Activated CD4-positive, CD25-positive, alpha-beta regulatory T cell treated with anti-CD3 and anti-CD28 coated beads, Interleukin-2, amount 50 U/mL, for 72 hours (primary cell): Measurements from ENCODE around the gene FIG4.
"Not testable (repeated sequence)": the region's sequence is repeated elsewhere in the genome, so short reads cannot be mapped to it uniquely, and the experiment has no call there.

Source experiments
- DNase-seq: peaks from one replicate; pipeline ENCODE4 v3.0.0; 2021

Gene FIG4

DNA sequence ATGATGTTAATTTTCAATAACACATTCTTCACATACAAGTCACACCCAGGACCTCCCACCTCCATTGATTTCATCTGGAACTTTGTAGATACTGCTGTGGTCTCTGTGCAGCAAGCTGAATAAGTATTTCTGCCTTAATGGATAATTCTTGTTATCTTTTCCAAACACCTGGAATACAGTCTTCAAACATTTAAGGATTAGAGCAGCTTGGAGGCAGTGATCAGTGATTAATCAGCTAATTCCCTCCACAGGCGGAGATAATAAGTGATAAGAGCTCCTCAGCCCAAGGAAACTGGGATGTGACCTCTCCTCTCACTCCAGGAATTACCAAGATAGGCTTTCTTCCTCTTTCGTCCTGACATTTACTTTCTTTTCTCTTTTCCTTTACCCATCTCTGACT is 110.7 kb downstream of the FIG4 start:
- DNase-seq = no peak

- DNase-seq = no peak
Observed at GRCh38 chr6:109804020-109804419, 112.9 kb downstream of the FIG4 start.

DNA sequence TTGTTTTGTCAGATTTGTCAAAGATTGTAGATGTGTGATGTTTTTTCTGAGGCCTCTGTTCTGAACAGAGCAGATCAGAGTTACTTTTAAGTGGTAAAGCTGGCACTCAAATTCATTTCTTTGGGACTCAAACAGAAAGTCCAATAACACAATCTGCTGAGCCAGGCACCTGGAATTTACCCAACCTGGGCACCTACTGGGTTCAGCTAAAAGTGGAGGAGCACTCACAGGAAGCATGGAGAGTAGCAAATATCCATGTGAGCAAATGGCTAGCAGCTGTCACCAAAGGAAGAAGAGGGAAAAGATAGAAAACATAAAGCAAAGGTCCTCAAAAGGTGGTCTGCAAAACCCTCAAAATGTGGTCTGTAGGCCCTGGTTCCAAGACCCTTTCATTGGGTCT is 116.8 kb downstream of the FIG4 start:
- no peak for DNase-seq

DNA sequence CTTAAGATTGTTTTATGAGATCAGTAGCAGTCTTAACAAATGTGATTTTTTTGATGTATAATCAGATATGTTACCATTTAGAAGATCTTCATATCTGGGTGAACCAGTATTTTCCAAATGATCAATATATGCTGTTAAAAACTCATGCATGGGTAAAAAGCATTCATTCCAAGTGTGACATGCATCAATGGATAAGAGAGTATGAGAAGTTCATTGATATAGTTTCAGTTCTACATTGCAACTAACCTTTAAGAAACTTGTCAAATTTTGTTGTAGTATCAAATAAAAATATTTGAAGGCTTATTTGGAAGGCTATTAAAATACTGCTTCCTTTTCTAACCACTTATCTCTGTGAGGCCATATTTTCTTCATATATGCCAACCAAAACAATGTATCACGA is 117.7 kb downstream of the FIG4 start:
- no peak for DNase-seq

DNA sequence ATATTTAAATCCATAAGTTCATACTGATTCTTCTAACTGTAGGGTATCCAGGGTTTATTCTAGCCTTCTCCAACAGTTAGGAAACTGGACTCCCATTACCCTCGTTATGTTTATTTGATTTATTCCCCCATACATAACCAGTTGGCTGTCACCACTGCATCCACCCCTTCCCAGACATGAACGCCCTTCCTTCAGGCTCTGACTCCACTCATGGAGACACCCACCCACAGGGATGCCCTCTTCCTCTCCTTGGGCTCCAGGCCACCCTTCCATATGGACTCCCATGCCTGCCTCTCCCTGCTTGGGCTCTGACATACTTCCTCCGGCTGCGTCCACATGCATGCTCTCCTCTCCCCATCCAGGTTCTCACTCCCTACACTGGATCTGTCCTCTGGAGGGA is 124.0 kb downstream of the FIG4 start:
- no peak for DNase-seq

DNA sequence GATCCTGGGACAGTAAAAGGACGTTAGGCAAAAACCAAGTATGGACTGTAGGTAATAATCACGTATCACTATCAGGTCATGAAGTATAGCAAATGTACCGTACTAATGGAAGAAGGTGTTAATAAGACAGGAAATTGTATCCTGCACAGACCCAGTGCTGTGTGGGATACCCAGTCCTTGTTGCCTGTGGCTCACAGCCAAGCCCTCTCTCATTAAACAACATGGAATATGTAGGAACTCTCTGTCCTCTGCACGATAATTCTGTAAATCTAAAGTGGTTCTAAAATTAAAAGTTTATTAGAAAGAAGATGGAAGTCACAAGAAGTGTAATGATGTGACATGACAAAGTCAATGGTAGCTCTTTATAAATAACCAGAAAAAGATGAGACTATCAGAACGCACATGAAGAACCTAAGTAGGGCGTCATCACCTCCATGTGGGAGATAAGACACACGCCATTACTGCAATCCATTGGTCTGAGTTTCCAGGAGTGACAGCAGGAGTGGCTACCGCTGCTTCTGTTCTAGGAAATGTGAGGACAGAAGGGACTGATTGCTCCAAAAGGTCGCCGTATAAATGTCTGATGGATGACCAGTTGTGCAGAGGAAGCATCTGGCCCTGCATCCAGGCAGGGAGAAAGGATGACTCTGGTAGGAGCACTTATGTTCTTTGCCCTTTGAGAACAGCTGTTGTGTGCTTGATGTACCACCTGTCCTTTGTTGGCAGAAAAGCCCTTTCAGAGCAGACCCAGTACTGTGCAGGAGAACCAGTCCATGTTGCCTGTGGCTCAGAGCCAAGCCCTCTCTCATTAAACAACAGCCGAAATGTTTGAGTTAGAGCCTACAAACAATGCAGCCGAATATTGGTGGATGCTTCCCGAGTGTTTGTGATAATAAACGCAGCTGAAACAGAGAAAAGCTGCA is 125.6 kb downstream of the FIG4 start:
- DNase-seq = no peak

DNA sequence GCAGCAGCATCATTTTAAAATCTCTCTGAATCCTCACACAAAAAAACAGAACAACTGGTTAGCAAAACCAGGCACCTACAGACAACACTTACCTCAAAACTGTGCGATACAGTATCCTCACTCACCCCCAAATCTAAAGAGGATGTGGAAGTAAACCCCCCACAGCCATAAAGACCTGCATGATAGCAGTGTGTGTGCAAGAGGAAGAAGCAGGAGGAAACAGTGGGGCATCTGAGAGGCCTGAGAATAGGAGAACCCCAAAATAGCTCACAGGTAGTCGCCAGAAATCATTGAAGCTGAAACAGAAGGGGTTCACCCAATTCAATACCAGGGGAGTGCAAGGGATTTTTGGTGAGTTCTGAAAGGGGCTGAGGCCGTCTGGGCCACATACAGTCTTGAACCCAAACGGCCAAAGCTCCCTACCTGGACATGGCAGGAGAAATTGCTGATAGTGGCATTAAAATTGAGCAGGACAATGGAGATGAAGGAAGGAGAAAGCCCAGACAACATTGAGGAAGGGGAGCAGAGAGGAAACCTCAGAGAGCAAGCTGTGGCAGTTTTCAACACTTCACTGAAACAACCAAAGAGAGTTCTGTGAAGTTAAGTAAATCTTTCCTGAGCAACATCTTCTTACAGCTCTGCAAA is 129.7 kb downstream of the FIG4 start:
- DNase-seq = no peak

- no peak for DNase-seq
Observed at GRCh38 chr6:109821428-109821827, 130.3 kb downstream of the FIG4 start.

DNA sequence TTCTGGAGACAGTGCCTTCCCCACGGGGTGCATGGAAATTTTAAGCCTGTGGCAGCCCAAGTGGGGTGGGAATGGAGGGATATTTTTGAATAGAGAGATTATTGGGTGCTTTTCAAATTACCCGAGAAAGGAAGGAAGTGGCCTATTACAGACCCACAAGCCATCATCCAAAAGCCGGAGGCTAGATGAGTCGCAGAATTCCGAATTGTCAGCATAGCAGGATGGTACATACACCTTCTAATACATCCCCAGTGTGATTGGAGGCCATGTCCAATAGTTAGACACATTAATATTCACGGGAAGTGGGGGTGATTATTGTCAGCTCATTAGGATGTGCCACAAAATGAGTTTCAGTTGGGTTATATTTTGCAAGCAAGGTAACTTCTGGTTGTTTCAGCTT is 133.0 kb downstream of the FIG4 start:
- no peak for DNase-seq

- no peak for DNase-seq
Observed at GRCh38 chr6:109826551-109826950, 135.5 kb downstream of the FIG4 start.

- DNase-seq = not testable (repeated sequence)
Observed at GRCh38 chr6:109831352-109831751, 140.3 kb downstream of the FIG4 start.

- DNase-seq = no peak
Observed at GRCh38 chr6:109834131-109834530, 143.0 kb downstream of the FIG4 start.

DNA sequence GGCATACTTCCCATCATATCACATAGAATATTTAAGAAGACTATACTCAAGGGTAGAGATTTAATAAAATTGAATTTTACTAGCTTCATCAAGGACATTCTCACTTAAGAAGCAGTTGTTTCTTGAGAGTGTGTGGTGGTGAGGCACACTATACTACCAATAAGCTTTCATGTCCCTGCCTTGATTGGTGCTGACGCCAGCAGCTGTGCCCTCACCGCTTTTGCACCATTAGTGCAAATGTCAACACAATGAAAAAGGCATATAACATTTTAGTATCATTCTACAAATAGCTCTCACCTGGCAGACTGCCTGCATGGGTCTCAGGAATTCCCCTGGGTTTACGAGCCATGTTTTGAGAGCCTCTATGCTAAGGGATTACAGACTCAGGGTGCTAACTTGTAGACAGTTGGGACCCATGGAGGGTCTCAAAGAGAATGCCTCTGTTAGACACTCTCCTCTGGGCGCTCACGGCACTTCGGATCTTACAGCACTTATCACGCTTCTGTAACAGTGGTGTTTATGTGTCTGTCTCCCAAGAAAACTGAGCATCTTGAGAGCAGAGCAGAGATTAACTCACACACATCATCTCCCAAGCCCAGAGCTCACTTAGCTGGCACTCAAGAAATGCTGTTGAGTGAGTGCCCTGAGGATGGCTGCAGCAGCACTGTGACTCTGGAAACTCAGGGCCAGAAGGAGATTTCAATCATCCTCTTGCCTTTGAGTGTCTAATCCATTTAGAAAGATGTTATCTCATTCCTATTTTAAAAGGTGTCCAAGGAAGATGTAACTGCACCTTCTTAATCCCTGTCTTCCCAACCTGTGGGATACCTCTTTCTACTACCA is 143.7 kb downstream of the FIG4 start:
- DNase-seq = no peak

DNA sequence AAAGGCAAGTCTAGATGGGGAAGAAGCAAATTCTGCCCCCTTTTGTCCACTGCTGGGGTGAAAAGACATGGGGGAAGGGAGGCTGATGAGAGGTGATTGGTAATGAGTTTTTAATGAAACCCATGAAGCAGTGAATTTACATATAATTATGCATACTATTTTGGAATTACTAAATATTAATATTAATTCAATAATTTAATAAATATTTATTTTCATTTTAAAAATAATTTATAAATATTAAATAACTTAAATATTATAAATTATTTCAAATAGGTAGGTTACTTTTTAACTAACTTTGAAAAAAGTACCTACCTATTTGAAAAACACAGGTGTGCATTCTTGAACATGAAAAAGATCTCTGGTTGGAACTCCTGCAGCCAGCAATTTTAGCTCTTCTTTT is 148.9 kb downstream of the FIG4 start:
- no peak for DNase-seq

GRCh38 chr6:109840796-109841195 is 149.7 kb downstream of the FIG4 start:
- no peak for DNase-seq

GRCh38 chr6:109841869-109842268 is 150.8 kb downstream of the FIG4 start:
- DNase-seq = no peak

DNA sequence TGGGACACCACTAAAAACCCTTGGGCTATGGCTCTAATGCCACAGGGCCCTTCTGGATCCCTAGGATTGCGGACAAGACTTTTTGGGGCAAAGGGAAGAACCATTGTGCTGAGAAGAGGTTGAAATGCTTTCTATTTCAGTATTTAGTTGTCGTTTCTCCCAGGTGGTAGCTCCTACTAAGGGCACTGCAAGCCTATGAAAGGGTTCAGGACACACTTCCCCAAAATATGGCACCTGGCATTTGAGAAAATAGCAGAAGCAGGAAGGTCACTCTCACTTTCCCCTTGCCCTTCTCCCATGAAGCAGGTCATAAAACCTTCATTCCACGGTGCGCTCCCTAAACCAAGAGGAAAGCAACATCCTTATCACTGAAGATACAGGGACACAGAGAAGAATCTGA is 161.6 kb downstream of the FIG4 start:
- DNase-seq = no peak

DNA sequence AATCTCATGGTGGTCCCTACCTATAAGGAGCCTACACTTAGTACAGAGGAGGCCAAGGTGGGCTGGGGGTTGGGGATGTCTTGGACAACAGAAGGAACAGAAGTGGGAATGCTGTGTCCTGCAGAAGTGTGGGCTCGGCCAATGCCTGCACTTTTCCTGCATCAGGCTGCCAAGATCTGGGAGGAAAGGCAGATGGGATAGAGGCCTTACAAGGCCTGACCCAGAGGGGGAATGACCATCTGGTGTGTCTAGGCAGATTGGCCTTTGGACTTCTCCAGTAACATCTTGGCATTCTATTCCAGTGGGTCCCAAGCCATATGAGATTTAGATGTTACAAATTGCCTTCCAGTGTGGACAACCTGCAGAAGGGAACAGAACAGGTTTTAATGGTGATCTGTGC is 162.3 kb downstream of the FIG4 start:
- DNase-seq = no peak

- DNase-seq = no peak
Observed at GRCh38 chr6:109853951-109854350, 162.9 kb downstream of the FIG4 start.

GRCh38 chr6:109854541-109855308 is 163.6 kb downstream of the FIG4 start:
- no peak for DNase-seq

DNA sequence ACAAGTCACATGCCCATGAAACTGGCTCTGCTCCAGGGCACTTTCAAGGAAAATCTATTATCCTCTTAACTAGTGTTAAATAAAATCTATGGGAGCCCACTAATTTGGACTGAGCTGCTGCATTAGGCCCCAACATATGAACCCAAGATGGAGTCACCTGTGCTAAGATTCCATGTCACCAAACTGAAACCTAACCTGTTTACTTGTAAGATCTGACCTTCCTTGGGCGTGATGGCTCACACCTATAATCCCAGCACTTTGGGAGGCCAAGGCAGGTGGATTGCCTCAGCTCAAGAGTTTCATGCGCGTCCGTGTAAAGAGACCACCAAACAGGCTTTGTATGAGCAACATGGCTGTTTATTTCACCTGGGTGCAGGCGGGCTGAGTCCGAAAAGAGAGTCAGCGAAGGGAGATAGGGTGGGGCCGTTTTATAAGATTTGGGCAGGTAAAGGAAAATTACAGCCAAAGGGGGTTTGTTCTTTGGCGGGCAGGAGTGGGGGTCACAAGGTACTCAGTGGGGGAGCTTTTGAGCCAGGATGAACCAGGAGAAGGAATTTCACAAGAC is 164.5 kb downstream of the FIG4 start:
- DNase-seq = not testable (repeated sequence)

DNA sequence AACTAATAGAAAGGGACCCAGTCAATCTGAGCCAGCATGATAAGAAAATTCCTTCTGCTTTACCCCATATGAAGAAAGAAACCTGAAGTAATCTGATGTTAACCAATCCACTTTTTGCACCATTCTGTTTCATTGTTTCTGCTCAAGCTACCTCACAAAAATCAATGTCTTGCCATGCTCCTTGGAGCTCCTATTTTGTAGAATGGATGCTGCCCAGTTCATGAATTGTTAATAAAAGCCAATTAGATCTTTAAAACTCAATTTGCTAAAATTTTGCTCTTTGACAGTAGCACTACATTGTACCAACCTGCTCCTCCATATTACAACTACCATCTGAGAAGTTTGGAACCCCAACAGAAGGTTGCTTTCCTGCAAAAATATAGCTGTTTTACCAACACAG is 170.8 kb downstream of the FIG4 start:
- no peak for DNase-seq
